Cardiac muscle cell (in vitro differentiated cells and primary cell): Measurements from ENCODE around the gene SLC24A3. TPM values are rescaled to one million over a fixed set of nuclear protein-coding genes. Genes with fewer than 3 reads are reported as not detected.

Experiments used
- DNase-seq, 2 donors: peaks; one replicate each; pipeline versions ENCODE4 v3.0.0 to v3.0.0-alpha.2; 2010 to 2017; ENCODE audit warnings: low read depth in 1 of 2, low spot score in 1 of 2
- H3K27ac ChIP-seq: fragments of 200-600 bp; sonication (generic); 2 replicates; pipeline ENCODE4 v1.5.1; 2016
- H3K27me3 ChIP-seq: fragments of 200-600 bp; sonication (generic); 2 replicates; pipeline ENCODE4 v1.6.0; 2016; ENCODE audit warnings: control low read depth
- H3K36me3 ChIP-seq: fragments of 200-600 bp; sonication (generic); 2 replicates; pipeline ENCODE4 v1.5.1; 2016; ENCODE audit warnings: control low read depth
- H3K4me1 ChIP-seq: fragments of 200-600 bp; sonication (generic); 2 replicates; pipeline ENCODE4 v1.8.1; 2017; ENCODE audit warnings: low read depth, mild to moderate bottlenecking, mixed run types
- H3K4me3 ChIP-seq: fragments of 200-600 bp; sonication (generic); 2 replicates; pipeline ENCODE4 v1.5.1; 2016; ENCODE audit warnings: mild to moderate bottlenecking
- H3K9me3 ChIP-seq: fragments of 200-600 bp; sonication (generic); 2 replicates; pipeline ENCODE4 v1.5.1; 2017; ENCODE audit warnings: low read depth, mild to moderate bottlenecking, control low read depth
- CTCF ChIP-seq: IDR thresholded peaks from 2 replicates; pipeline ENCODE4 v1.5.1; 2012; ENCODE audit warnings: low read depth, mild to moderate bottlenecking, low read length
- polyA plus RNA-seq: library from polyadenylated mRNA; unstranded; fragments of >200 nt; fragmentation: Nextera tagmentation; extraction: Ambion mirVana; gene quantifications from 2 replicates; pipeline ENCODE4 v1.2.1, GENCODE V29; 2016
- total RNA-seq: library from RNA; depleted of rRNA; stranded (reverse); fragments of >200 nt; gene quantifications from 2 replicates; pipeline ENCODE4 v1.2.3, GENCODE V29; 2016

Gene SLC24A3
- total and polyA plus RNA-seq, 2 experiments from 2014 or later = 1.6 to 1.7 TPM

DNA sequence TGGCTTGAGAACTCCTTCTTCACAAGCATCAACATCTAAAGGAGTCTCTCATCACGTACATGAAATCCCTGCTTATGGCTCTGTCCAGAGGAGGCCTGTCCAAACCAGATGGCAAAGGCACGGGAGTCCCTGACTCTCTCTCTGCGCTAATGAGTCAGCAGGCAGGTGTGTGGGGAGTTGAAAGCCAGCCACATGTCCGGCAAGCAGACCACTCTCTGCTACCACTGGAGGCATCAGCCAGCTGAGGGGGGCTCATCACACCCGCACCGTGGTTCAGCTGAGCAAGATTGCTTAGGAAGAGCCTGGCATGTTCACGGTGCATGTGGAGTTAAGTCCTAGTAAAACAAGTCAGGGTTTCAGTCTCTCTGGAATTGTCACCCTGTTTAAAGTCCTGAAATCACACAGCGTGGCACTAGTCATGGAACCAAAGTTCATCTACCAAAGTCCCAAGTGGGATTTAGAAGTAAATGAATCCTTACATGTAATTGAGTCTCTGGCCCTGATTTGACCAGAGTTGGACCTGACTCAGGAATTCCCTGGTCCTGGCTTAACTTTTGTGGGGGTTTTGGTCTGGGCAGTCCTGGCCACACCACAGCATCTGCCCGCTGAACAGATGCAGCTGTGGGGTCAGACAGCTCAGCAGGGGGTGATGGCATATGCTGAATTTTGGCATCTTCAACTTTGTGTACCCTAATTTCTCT lies 390.4 kb downstream of the SLC24A3 start:
- no peaks in the 10 kb centered on the region for H3K27me3 ChIP-seq
- no peak overlapping the region for H3K4me3 ChIP-seq
- H3K4me1 ChIP-seq = no peaks in the 10 kb centered on the region
- DNase-seq = no peak
- no peaks in the 10 kb centered on the region for H3K36me3 ChIP-seq
- H3K27ac ChIP-seq = no peak overlapping the region
- no peak for TF ChIP-seq CTCF
- no peaks in the 10 kb centered on the region for H3K9me3 ChIP-seq

DNA sequence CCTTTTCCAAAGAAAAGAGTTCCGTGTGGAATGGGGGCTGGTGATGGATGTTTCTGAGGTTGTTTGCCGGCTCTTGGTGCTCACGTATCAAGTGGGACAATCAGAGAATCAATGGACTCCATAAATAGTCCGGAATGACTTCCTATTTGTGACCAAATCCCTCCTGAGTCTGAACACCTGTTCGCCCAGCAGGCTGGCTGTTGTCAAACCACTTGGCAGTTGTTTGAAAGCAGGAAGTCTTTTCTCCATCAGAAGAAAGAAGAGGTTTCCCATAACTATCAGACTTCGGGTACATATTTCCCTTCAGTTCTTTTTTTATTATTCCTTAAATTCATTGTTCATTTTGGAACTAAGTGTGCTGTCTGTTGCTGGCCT lies 390.9 kb downstream of the SLC24A3 start:
- H3K4me1 ChIP-seq = no peaks in the 10 kb centered on the region
- H3K4me3 ChIP-seq = no peak overlapping the region
- TF ChIP-seq CTCF = no peak
- H3K9me3 ChIP-seq = no peaks in the 10 kb centered on the region
- no peaks in the 10 kb centered on the region for H3K27me3 ChIP-seq
- no peaks in the 10 kb centered on the region for H3K36me3 ChIP-seq
- DNase-seq = no peak
- H3K27ac ChIP-seq = no peak overlapping the region

DNA sequence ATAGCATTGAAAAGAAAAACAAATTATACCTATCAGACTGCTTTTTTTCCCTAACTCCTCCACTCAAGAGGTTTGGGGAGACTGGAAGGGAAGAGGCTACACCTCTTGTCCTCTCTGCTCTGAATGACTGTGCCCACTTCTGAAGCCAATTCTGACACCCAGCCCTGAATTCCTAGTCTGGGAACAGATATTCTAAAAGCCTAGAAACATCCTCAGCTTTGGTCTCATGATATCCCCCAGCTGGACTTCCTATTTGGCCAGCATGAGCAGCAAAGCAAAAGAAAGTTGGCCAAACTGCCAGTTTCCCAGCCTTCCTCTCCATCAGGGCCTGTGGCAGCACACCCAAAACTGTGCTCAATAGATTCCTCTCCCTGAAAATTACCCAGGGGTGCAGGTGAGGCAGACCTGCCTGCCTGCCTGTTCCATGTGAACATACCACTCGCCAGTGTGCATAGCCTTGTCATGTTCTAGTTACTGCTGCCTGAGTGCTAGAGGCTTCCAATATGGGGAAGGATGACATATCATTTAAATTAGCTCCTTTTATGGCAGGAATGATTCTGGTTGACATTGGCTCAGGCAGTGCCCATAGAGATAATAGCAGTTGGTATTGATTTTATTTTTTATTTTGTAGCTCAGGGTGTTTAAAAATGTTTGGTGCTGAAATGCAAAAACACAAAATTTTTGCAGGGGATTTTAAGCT lies 393.5 kb downstream of the SLC24A3 start:
- H3K27me3 ChIP-seq = no peaks in the 10 kb centered on the region
- no peak overlapping the region for H3K27ac ChIP-seq
- no peaks in the 10 kb centered on the region for H3K4me1 ChIP-seq
- no peak for DNase-seq
- no peak overlapping the region for H3K4me3 ChIP-seq
- H3K9me3 ChIP-seq = no peaks in the 10 kb centered on the region
- H3K36me3 ChIP-seq = no peaks in the 10 kb centered on the region
- TF ChIP-seq CTCF = no peak

- Histone ChIP-seq H3K27ac (no peak overlapping the region), H3K4me1 (no peaks in the 10 kb centered on the region), H3K27me3 (no peaks in the 10 kb centered on the region), H3K9me3 (no peaks in the 10 kb centered on the region), H3K36me3 (no peaks in the 10 kb centered on the region), H3K4me3 (no peak overlapping the region)
- TF ChIP-seq CTCF = no peak
- DNase-seq = no peak
These were observed 397.3 kb downstream of the SLC24A3 start for GRCh38 chr20:19609642-19610223.

DNA sequence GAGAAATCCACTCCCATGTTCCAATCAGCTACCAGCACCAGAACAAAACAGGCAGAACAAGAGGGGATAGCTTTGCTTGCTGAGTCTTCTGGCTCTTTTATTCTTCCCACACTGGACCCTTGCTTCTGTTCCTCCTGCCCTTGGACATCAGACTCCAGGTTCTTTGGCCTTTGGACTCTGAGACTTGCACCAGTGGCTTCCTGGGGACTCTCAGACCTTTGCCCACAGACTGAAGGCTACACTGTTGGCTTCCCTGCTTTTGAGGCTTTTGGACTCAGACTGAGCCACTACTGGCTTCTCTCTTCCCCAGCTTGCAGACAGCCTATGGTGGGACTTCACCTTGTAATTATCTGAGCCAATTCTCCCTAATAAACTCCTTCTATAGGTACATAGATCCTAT lies 403.2 kb downstream of the SLC24A3 start:
- no peaks in the 10 kb centered on the region for H3K9me3 ChIP-seq
- TF ChIP-seq CTCF = no peak
- no peaks in the 10 kb centered on the region for H3K36me3 ChIP-seq
- H3K27me3 ChIP-seq = no peaks in the 10 kb centered on the region
- no peaks in the 10 kb centered on the region for H3K4me1 ChIP-seq
- no peak overlapping the region for H3K4me3 ChIP-seq
- DNase-seq = no peak
- H3K27ac ChIP-seq = no peak overlapping the region
